CD4-positive, alpha-beta T cell treated with Interleukin-15 for 1 hour (primary cell): ENCODE data around the gene STIM2.
"Not testable (repeated sequence)": the region's sequence is repeated elsewhere in the genome, so short reads cannot be mapped to it uniquely, and the experiment has no call there.

Experiments
- DNase-seq: peaks from one replicate; pipeline ENCODE4 v3.0.0-alpha.2; 2020

The STIM2 gene

GRCh38 chr4:26860157-26860921 is at the start of gene STIM2:
Gene STIM2, plus strand, starts transcription at chr4:26860841.
- DNase-seq, result peak; percentile 98

DNA sequence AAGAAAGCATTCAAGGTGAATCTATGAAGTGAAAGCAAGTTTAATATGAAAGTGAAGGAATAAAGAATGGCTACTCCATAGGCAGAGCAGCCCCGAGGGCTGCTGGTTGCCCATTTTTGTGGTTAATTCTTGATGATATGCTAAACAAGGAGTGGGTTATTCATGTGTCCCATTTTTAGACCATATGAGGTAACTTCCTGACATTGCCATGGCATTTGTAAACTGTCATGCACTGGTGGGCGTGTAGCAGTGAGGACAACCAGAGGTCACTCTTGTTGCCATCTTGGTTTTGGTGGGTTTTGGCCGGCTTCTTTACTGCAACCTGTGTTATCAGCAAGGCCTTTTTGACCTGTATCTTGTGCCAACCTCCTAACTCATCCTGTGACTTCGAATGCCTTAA is 49.1 kb upstream of the STIM2 start:
- not testable (repeated sequence) for DNase-seq

DNA sequence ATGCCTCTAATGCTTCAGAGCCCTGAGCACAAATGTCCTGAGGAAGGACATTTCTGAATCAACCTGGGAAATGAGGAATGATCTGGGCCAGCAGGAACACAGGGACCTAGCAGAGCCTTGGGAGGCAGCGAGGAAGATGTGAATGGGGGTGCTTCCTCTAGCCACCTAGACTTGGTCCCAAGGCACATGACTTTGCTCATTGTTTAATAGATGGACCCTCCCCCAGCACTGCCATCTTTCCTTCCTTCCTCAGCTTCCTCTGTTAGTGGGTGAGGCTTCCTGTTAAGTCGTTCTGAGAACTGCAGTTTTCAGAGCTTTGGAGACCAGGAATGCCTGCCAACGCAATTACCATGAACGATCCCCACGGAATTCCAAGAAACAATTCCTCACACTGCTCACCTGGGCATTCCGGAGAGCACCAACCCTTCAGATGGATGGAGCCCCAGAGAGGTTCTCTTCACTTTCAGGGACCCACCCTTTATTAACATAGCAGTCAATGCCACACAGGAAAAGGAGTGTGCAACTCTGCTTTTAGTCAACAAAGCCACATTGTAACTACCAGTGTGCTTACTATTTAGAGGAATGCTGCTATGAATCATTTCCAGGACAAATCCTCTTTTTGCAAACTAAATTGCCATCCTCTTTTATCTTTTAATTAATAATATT is 48.5 kb upstream of the STIM2 start:
- DNase-seq, result no peak

GRCh38 chr4:26813698-26814097 is 46.9 kb upstream of the STIM2 start:
- DNase-seq, result no peak

- DNase-seq, result no peak
Measured at GRCh38 chr4:26815199-26815598, 45.4 kb upstream of the STIM2 start.

DNA sequence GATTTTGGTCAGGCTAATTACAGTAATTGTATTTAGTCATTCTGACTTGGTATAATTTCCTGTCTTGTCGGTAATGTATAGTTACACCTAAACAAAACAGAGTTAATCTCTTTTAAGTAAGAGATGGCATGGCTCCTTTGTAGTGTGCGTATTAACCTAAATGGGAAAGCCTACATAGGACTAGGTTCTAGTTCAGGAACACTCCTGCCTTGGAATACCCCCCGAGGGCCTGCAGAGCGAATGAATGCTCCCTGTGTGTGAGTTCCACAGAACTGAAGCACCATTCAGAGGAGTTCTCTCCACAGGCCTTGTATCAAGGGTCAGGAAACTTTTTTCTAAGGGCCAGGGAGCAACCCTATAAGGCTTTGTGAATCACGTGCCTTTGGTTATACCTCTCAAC is 44.9 kb upstream of the STIM2 start:
- no peak for DNase-seq

DNA sequence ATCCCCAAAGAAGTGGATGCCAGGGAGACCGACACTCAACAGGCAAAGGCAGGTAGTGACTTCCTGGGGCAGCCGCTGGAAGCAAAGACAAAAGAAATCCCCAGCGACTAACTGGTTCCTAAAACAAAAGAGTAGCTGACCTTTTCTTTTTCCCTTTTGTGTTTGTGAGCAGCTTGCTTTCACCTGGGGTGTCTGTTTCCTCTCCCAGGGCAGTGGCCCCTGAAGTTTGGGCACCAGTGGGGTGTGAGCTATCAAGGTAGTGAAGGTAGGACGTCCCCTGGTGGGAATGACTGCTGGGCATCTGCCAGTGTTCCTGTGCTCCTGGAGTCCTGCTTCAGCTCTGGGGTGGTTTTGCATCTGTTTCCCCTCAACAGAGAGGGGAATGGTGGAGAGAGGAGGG is 41.6 kb upstream of the STIM2 start:
- DNase-seq, result no peak

- DNase-seq, result no peak
Measured at GRCh38 chr4:26819478-26820095, 41.1 kb upstream of the STIM2 start.

GRCh38 chr4:26820346-26820745 is 40.3 kb upstream of the STIM2 start:
- no peak for DNase-seq

- DNase-seq, result no peak
Measured at GRCh38 chr4:26821031-26821430, 39.6 kb upstream of the STIM2 start.

GRCh38 chr4:26821677-26822503 is 38.8 kb upstream of the STIM2 start:
- DNase-seq, result peak; percentile 42

- DNase-seq, result no peak
Measured at GRCh38 chr4:26822546-26822945, 38.1 kb upstream of the STIM2 start.

GRCh38 chr4:26822974-26823373 is 37.7 kb upstream of the STIM2 start:
- DNase-seq, result not testable (repeated sequence)

GRCh38 chr4:26823583-26823982 is 37.1 kb upstream of the STIM2 start:
- DNase-seq, result no peak

GRCh38 chr4:26824667-26825066 is 36.0 kb upstream of the STIM2 start:
- DNase-seq, result no peak

DNA sequence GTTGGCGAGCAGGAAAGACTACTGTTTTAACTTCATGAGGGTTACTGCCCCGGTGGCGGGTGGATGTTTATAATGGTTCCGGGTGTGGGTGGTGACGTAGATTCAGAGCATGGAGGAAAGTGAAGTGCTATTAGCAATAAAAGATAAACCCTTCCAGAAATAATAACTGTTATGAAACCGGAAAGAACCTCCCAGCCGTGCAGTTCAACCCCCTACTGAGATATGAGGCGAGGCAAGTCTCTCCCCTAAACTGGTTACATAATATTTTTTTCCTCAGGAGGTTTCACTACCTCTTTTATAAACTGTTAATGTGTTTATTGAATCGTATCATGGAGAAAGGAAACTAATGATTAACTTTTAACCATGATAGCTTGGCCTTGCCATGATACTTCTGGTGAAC is 33.9 kb upstream of the STIM2 start:
- peak; percentile 78 for DNase-seq

GRCh38 chr4:26827336-26827735 is 33.3 kb upstream of the STIM2 start:
- not testable (repeated sequence) for DNase-seq

DNA sequence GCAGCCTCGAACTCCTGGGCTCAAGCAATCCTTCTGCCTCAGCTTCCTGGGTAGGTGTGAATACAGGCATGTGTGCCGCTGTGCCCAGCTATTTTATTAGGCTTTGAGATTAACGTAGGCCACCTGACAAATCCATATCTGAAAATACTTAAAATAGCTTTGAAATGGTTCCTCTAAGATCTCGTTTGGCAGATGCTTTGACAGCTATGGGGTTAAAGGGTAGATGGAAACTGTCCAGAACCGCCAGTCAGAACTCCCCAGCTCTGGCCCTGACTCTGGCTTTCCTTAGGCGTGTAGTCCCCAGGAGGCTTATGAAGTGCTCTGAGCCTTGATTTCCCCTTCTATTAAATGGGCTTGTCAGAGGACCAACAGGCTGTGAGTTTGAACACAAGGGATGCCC is 32.8 kb upstream of the STIM2 start:
- no peak for DNase-seq

DNA sequence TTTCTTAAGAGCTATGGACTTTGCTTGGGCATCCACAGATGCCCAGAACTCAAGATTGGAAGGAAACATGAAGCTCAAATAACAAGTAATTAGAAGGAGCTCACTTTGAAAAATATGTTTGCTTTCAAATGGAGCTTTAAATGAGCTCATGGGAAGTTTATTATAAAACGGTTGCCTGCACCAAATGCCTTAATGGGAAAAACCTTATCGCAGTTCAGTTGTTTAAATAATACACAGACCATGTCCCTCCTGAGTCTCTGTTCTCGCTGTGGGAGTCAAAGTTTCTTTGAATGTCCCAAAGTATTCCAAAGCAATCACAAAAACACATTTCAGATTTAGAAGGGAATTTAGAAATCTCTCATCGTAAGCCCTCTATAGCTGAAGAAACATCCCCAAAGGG is 31.6 kb upstream of the STIM2 start:
- no peak for DNase-seq

DNA sequence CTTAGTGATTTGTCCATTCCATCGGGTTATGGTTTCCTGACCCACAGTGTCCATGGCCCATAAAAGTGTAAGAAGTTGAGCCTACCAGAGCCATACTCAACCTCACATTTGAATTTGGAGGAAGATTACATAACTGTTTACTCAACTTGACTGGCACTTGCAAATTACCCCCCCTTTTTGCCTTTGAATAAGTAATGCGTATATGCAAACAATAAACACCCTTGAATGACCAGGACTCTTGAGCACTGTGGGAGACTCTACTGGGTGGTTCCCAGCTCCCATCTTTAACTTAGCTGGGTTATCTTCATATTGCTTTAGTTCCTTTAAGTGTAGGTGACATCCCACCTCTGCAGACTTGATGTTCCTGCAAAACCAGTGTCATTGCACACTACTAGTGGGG is 30.6 kb upstream of the STIM2 start:
- DNase-seq, result no peak

GRCh38 chr4:26830701-26831100 is 29.9 kb upstream of the STIM2 start:
- no peak for DNase-seq

DNA sequence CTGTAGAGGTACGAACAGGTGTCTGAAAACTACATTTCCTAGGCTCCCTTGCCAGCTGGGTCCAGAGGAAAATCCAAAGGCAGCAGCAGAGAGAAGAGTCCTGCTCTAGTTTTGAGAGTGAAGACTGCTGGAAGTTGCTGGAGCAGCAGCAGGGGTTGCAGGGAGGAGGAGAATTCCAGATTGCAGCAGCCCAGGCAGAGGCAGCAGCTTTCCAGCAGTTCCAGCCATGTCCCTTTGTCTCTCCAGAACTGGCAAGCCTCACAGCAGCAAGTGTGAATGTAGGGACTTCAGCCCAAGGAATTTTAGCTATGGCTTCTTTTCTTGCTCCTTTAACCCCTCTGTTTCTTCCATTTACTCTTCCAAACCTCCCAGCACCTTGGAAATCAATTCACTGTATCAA is 24.1 kb upstream of the STIM2 start:
- DNase-seq, result no peak
